Activated B cell treated with CpG ODN at 0.5 μM for 24 hours (primary cell): Measurements from ENCODE around the gene WDR3. TPM values are rescaled to one million over a fixed set of nuclear protein-coding genes. Genes with fewer than 3 reads are reported as not detected.

Source experiments
- ATAC-seq: fragments of 200-7000 bp; cut with Tn5 transposase; one replicate; pipeline ENCODE4 v1.10.0; 2021; ENCODE audit warnings: low read depth, mild to moderate bottlenecking, moderate library complexity
- CTCF ChIA-PET: fragments of 350-600 bp; sonication (Branson Sonifier 250); formaldehyde crosslinking; loops from one replicate; lab custom pipeline; 2021; ENCODE audit warnings: antibody characterized with exemption; lab: Charles Lee
- POLR2A ChIA-PET: fragments of 350-600 bp; sonication (Branson Sonifier 250); formaldehyde crosslinking; loops from one replicate; lab custom pipeline; 2021; ENCODE audit warnings: antibody characterized with exemption; lab: Charles Lee
- DNase-seq: peaks from one replicate; pipeline ENCODE4 v3.0.0; 2022
- H3K27ac Mint-ChIP-seq: one replicate; pipeline ENCODE4 v1.8.0; 2020; ENCODE audit warnings: mixed read lengths
- H3K27me3 Mint-ChIP-seq: one replicate; pipeline ENCODE4 v1.8.0; 2021; ENCODE audit warnings: mixed read lengths
- H3K36me3 Mint-ChIP-seq: one replicate; pipeline ENCODE4 v1.8.0; 2021; ENCODE audit warnings: low read depth, mixed read lengths
- H3K4me1 Mint-ChIP-seq: one replicate; pipeline ENCODE4 v1.8.0; 2021; ENCODE audit warnings: mixed read lengths
- H3K4me3 Mint-ChIP-seq: one replicate; pipeline ENCODE4 v1.8.0; 2020; ENCODE audit warnings: mild to moderate bottlenecking, mixed read lengths
- H3K9me3 Mint-ChIP-seq: one replicate; pipeline ENCODE4 v1.8.0; 2020; ENCODE audit warnings: mixed read lengths
- intact Hi-C: fragments of 100-400 bp; cut with micrococcal nuclease; formaldehyde crosslinking; loops from one replicate; pipeline ENCODE4 v1.15.1; 2024
- total RNA-seq: library from RNA; stranded (reverse); gene quantifications from 2 replicates; pipeline ENCODE4 v1.2.3, GENCODE V29; 2022
- TF ChIP-seq, protein P1 (sequence below): fragments of 200-600 bp; IDR thresholded peaks from one replicate; pipeline ENCODE4 v1.8.0; 2022; ENCODE audit warnings: antibody characterized with exemption, mild to moderate bottlenecking

WDR3 gene
- total RNA-seq, 1 donor from 2014 or later, result 32.7 TPM

- ChIA-PET POLR2A (no interaction called here), CTCF (no interaction called here)
- Mint-ChIP-seq H3K4me3 (no peak overlapping the region), H3K36me3 (no peaks in the 10 kb centered on the region), H3K27ac (no peak overlapping the region), H3K9me3 (no peaks in the 10 kb centered on the region), H3K4me1 (no peaks in the 10 kb centered on the region), H3K27me3 (peaks cover 5% of the 10 kb centered on the region)
- intact Hi-C loops, result no loop called here
- TF ChIP-seq, protein P1, sequence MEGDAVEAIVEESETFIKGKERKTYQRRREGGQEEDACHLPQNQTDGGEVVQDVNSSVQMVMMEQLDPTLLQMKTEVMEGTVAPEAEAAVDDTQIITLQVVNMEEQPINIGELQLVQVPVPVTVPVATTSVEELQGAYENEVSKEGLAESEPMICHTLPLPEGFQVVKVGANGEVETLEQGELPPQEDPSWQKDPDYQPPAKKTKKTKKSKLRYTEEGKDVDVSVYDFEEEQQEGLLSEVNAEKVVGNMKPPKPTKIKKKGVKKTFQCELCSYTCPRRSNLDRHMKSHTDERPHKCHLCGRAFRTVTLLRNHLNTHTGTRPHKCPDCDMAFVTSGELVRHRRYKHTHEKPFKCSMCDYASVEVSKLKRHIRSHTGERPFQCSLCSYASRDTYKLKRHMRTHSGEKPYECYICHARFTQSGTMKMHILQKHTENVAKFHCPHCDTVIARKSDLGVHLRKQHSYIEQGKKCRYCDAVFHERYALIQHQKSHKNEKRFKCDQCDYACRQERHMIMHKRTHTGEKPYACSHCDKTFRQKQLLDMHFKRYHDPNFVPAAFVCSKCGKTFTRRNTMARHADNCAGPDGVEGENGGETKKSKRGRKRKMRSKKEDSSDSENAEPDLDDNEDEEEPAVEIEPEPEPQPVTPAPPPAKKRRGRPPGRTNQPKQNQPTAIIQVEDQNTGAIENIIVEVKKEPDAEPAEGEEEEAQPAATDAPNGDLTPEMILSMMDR, result no peak
- ATAC-seq, result no peak
- DNase-seq, result no peak
Observed at GRCh38 chr1:118013938-118014337, 84.4 kb downstream of the WDR3 start.

Other genes starting within 250 kb of the WDR3 start
- gene GDAP2, start 118 bp upstream of the WDR3 start, total RNA-seq, result 19.6 and 20.6 TPM in 2 replicates